Stimulated activated CD4-positive, alpha-beta T cell treated with anti-CD3 and anti-CD28 coated beads, TNF-alpha, amount 100 ng/mL, for 1 hour (primary cell): ENCODE results near the gene BCKDK.
"Not testable (repeated sequence)": the region's sequence is repeated elsewhere in the genome, so short reads cannot be mapped to it uniquely, and the experiment has no call there.

Experiments used
- DNase-seq, 3 donors: peaks; one replicate each; pipeline ENCODE4 v3.0.0-alpha.2; 2020; ENCODE audit warnings: low read depth in 3 of 3, low spot score in 1 of 3

The BCKDK gene

GRCh38 chr16:31120129-31120528 is 11.9 kb downstream of the BCKDK start:
- no peak for DNase-seq

GRCh38 chr16:31125844-31126243 is 17.7 kb downstream of the BCKDK start:
- DNase-seq = no peak

GRCh38 chr16:31127182-31127581 is 19.0 kb downstream of the BCKDK start:
- no peak for DNase-seq

- DNase-seq = no peak
Observed at GRCh38 chr16:31128711-31129567, 20.8 kb downstream of the BCKDK start.

GRCh38 chr16:31129568-31130335 is 21.6 kb downstream of the BCKDK start:
- DNase-seq = no peak

- no peak for DNase-seq
Observed at GRCh38 chr16:31130336-31130891, 22.2 kb downstream of the BCKDK start.

GRCh38 chr16:31130899-31131298 is 22.7 kb downstream of the BCKDK start:
- DNase-seq = no peak

GRCh38 chr16:31131416-31131815 is 23.2 kb downstream of the BCKDK start:
- DNase-seq = no peak

- DNase-seq = no peak
Observed at GRCh38 chr16:31131841-31132271, 23.7 kb downstream of the BCKDK start.

GRCh38 chr16:31132303-31132979 is 24.3 kb downstream of the BCKDK start:
- DNase-seq = no peak

GRCh38 chr16:31133046-31133501 is 24.9 kb downstream of the BCKDK start:
- no peak for DNase-seq

- no peak for DNase-seq
Observed at GRCh38 chr16:31134091-31134571, 25.9 kb downstream of the BCKDK start.

GRCh38 chr16:31134625-31135534 is 26.7 kb downstream of the BCKDK start:
- no peak for DNase-seq

- DNase-seq = no peak
Observed at GRCh38 chr16:31135535-31136286, 27.5 kb downstream of the BCKDK start, which contains the start of gene PRSS8. TSS of gene PRSS8 (minus strand) at chr16:31135727. CDS start at chr16:31135498, 229 bp downstream.

- no peak for DNase-seq
Observed at GRCh38 chr16:31136287-31136662, 28.1 kb downstream of the BCKDK start.

- not testable (repeated sequence) for DNase-seq
Observed at GRCh38 chr16:31136822-31137499, 28.8 kb downstream of the BCKDK start.

GRCh38 chr16:31138621-31139578 is 30.7 kb downstream of the BCKDK start:
- DNase-seq = no peak

GRCh38 chr16:31141071-31141469 is 32.9 kb downstream of the BCKDK start:
- DNase-seq = not testable (repeated sequence)
